Thyroid gland (tissue), 4 donors: ENCODE data around the gene TTLL7. TPM values are rescaled to one million over a fixed set of nuclear protein-coding genes. Genes with fewer than 3 reads are reported as not detected.

ENCODE experiments used
- DNase-seq, 2 donors: peaks; one replicate each; pipeline ENCODE4 v3.0.0-alpha.2; 2019
- H3K27ac ChIP-seq, 3 donors: fragments of 200-600 bp; sonication (generic); 1 replicate in 2 of 3; 2 replicates in 1 of 3; pipeline ENCODE4 v1.5.1; 2016 to 2019; ENCODE audit warnings: mild to moderate bottlenecking in 1 of 3, moderate library complexity in 1 of 3
- H3K27me3 ChIP-seq: fragments of 200-600 bp; sonication (generic); one replicate; pipeline ENCODE4 v1.5.1; 2019
- H3K36me3 ChIP-seq, 2 donors: fragments of 200-600 bp; sonication (generic); one replicate each; pipeline ENCODE4 v1.5.1; 2016 to 2019
- H3K4me1 ChIP-seq, 2 donors: fragments of 200-600 bp; sonication (generic); one replicate each; pipeline ENCODE4 v1.5.1; 2017 to 2019
- H3K4me3 ChIP-seq, 3 donors: fragments of 200-600 bp; sonication (generic); replicated peaks in 1 of 3; 1 replicate in 2 of 3; 2 replicates in 1 of 3; pipeline ENCODE4 v1.5.1; 2016; ENCODE audit warnings: mild to moderate bottlenecking in 1 of 3
- H3K9me3 ChIP-seq: fragments of 200-600 bp; sonication (generic); one replicate; pipeline ENCODE4 v1.5.1; 2017
- POLR2A ChIP-seq, 2 donors: fragments of 450-650 bp; IDR thresholded peaks; one replicate each; pipeline ENCODE4 v1.6.1; 2017; ENCODE audit warnings: antibody characterized with exemption in 2 of 2, mild to moderate bottlenecking in 2 of 2, moderate library complexity in 1 of 2
- WGBS, 2 donors: methylation state at CpG; one replicate each; pipeline ENCODE4 v1.1.5; 2017; 5-methylcytosine and 5-hydroxymethylcytosine counted together
- intact Hi-C: fragments of 100-400 bp; cut with DNase I; formaldehyde crosslinking; loops from one replicate; pipeline ENCODE4 v1.15.1; 2023
- total RNA-seq, 4 donors: library from RNA; depleted of rRNA; stranded (reverse); fragments of >200 nt; gene quantifications; one replicate each; pipeline ENCODE4 v1.2.3, GENCODE V29; 2016
- TF ChIP-seq, protein P1 (sequence below), 6 experiments: fragments of 200-600 bp in 3 of 6; fragments of 450-650 bp in 3 of 6; sonication (generic) in 3 of 6; IDR thresholded peaks; one replicate each; pipeline ENCODE4 v1.5.1; 2016 to 2019; ENCODE audit warnings: antibody characterized with exemption in 6 of 6, mild to moderate bottlenecking in 2 of 6, inconsistent platforms in 1 of 6, moderate library complexity in 1 of 6

The TTLL7 gene
- total RNA-seq, 4 donors from 2014 or later = 7.8 to 22.7 (median 12.8) TPM

DNA sequence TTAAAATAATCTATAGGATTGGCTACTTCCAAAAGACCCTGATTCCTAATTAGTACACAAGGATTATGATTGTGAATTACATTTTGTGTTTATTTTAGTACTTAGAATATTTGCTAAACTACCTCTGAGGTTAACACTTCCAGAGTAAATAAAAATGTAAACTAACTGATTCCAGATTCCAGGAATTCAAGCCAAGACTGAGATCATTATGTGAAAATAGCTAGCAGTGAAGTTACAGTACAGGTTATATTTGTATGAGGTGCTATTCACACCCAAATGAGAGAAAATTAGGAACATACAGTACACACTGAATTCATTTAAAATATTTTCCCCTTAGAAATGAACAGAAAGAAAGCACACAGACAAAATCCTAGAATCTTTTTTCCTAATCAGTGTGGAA lies 28.8 kb downstream of the TTLL7 start:
- no peak for TF ChIP-seq POLR2A (IDR thresholded peaks at IDR 0.05)
- TF ChIP-seq, protein P1, sequence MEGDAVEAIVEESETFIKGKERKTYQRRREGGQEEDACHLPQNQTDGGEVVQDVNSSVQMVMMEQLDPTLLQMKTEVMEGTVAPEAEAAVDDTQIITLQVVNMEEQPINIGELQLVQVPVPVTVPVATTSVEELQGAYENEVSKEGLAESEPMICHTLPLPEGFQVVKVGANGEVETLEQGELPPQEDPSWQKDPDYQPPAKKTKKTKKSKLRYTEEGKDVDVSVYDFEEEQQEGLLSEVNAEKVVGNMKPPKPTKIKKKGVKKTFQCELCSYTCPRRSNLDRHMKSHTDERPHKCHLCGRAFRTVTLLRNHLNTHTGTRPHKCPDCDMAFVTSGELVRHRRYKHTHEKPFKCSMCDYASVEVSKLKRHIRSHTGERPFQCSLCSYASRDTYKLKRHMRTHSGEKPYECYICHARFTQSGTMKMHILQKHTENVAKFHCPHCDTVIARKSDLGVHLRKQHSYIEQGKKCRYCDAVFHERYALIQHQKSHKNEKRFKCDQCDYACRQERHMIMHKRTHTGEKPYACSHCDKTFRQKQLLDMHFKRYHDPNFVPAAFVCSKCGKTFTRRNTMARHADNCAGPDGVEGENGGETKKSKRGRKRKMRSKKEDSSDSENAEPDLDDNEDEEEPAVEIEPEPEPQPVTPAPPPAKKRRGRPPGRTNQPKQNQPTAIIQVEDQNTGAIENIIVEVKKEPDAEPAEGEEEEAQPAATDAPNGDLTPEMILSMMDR (IDR thresholded peaks at IDR 0.05) = no peak
- Histone ChIP-seq H3K27me3 (no peaks in the 10 kb centered on the region), H3K9me3 (no peaks in the 10 kb centered on the region), H3K4me3 (no peak overlapping the region), H3K4me1 (peaks cover 0 to 5% of the 10 kb centered on the region in 2 donors), H3K36me3 (no peaks in the 10 kb centered on the region), H3K27ac (no peak overlapping the region)
- intact Hi-C loops = no loop called here
- no peak for DNase-seq

DNA sequence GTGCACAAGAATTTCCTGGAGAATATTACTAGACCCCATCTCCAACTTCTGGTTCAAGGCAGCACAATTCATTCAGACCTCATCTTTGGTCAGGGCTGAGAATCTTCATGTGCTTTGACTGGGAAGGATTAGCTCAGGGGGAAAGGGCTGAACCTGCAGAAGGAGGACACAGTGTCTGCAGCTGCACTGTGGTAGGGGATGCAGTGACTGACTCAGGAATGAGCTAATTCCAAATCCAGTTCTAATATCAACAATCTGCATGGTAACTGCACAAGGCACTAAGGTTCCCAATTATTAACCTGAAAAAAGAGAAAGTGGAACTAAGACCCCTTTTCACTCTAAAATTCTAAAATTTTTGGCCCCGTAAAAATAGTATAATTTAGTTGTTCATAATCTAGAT lies 31.6 kb downstream of the TTLL7 start:
- Histone ChIP-seq H3K27me3 (no peaks in the 10 kb centered on the region), H3K27ac (no peak overlapping the region), H3K4me1 (peaks cover 0 to 5% of the 10 kb centered on the region in 2 donors), H3K36me3 (no peaks in the 10 kb centered on the region), H3K4me3 (no peak overlapping the region), H3K9me3 (no peaks in the 10 kb centered on the region)
- intact Hi-C loops = no loop called here
- TF ChIP-seq, protein P1 (IDR thresholded peaks at IDR 0.05) = no peak
- TF ChIP-seq POLR2A (IDR thresholded peaks at IDR 0.05) = no peak
- DNase-seq = peak; percentile 4 to 6
- 92 to 95% methylated on average over 1 of the region's 1 CpG for WGBS, 2 donors

DNA sequence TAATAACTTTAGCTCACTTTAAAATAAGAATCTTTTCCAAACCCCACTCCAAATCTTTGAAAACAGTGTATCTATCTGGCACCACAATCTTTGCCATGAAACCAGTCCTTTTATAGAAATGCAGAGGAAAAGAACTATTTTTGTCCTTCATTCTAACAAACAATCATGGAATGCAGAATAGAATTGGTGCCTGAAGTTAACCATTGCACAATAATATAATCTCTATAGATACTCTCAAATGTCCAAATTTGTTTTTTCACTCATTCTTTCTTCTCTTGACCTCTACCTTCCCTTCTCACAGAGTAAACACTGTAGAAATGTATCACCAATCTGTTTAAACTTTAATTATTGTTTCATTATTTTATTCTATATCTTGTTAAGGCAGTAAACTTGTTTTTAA lies 34.8 kb downstream of the TTLL7 start:
- no peak for TF ChIP-seq POLR2A (IDR thresholded peaks at IDR 0.05)
- TF ChIP-seq, protein P1 (IDR thresholded peaks at IDR 0.05) = no peak
- H3K27ac ChIP-seq = no peak overlapping the region
- no peak overlapping the region for H3K4me3 ChIP-seq
- no peaks in the 10 kb centered on the region for H3K36me3 ChIP-seq
- H3K27me3 ChIP-seq = no peaks in the 10 kb centered on the region
- H3K9me3 ChIP-seq = no peaks in the 10 kb centered on the region
- intact Hi-C loops = no loop called here
- peaks cover 0 to 5% of the 10 kb centered on the region in 2 donors for H3K4me1 ChIP-seq
- DNase-seq = no peak

DNA sequence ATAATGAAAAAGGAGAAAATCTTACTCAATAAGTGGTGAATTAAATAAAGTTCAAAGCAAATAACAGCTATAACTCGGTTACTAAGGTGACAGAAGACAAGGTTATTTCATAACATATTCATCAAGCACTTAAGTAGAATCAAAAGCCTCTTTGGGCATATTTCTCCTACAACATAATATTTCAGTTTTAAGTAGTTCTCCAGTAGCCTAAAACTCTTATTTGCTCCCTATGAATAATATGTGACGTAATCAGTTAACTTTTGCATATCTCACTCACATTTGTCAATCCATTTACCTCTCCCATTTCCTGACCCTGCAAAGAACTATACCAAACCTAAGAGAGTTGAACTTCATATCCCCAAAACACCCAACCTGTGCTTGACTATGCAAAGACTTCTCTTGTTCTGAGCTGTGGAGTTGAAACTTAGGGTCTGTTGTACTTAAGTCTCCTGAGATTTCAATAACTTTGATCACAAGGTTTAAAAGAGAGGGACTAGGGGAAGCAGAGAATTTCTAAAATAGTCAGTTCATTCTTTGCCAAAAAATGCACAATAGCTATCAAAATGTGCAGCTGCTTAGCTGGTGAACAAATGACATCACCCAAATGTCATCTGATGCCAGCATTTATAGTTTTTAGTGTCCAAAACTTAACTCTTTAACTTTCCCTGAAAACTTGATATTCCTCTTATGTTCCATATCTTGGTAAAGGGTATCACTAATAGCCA lies 37.2 kb downstream of the TTLL7 start:
- intact Hi-C loops = no loop called here
- Histone ChIP-seq H3K27ac (no peak overlapping the region), H3K9me3 (no peaks in the 10 kb centered on the region), H3K4me1 (no peaks in the 10 kb centered on the region), H3K36me3 (no peaks in the 10 kb centered on the region), H3K4me3 (no peak overlapping the region), H3K27me3 (no peaks in the 10 kb centered on the region)
- TF ChIP-seq, protein P1 (IDR thresholded peaks at IDR 0.05) = no peak
- TF ChIP-seq POLR2A (IDR thresholded peaks at IDR 0.05) = no peak
- 49 to 93% methylated on average over 2 of the region's 2 CpGs for WGBS, 2 donors
- DNase-seq = no peak

DNA sequence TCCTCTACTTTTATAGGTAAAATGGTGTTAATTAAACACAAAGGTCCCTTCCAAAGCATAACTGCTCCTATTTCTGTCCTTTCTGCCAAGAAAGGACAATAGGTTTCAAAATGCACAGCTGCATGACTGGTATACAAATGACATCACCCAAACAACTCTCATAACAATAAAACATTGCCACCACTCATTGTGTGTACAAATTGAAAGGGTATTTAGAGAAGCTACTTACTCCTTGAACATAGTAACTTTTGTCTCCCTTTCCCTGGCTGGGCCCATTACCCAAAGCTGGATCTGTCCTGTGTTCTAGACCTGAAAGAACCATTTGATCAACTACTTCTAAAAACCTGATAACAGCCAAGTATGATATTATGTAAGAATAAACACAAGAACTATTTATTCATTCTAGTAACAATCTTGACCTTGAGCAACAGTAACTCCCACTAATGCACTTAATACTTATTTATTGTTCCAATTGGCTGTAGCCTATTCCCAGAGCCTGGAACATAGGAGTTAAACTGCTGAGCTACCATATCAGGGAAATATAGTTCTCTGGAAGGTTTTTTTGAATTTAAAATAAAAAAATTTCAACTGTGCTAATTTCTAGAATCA lies 38.2 kb downstream of the TTLL7 start:
- Histone ChIP-seq H3K4me1 (no peaks in the 10 kb centered on the region), H3K27ac (no peak overlapping the region), H3K36me3 (no peaks in the 10 kb centered on the region), H3K27me3 (no peaks in the 10 kb centered on the region), H3K4me3 (no peak overlapping the region), H3K9me3 (no peaks in the 10 kb centered on the region)
- TF ChIP-seq POLR2A (IDR thresholded peaks at IDR 0.05) = no peak
- TF ChIP-seq, protein P1 (IDR thresholded peaks at IDR 0.05) = no peak
- no peak for DNase-seq
- intact Hi-C loops = no loop called here
